GM18909 (cell line): ENCODE results near the gene PHF5A.
"Not testable (repeated sequence)": the region's sequence is repeated elsewhere in the genome, so short reads cannot be mapped to it uniquely, and the experiment has no call there.

Source experiments
- ATAC-seq: cut with Tn5 transposase; IDR thresholded peaks from one replicate; pipeline ENCODE4 v1.9.1; 2021; ENCODE audit warnings: mild to moderate bottlenecking; ENCODE audit not compliant: unreplicated experiment, poor library complexity

The PHF5A gene

DNA sequence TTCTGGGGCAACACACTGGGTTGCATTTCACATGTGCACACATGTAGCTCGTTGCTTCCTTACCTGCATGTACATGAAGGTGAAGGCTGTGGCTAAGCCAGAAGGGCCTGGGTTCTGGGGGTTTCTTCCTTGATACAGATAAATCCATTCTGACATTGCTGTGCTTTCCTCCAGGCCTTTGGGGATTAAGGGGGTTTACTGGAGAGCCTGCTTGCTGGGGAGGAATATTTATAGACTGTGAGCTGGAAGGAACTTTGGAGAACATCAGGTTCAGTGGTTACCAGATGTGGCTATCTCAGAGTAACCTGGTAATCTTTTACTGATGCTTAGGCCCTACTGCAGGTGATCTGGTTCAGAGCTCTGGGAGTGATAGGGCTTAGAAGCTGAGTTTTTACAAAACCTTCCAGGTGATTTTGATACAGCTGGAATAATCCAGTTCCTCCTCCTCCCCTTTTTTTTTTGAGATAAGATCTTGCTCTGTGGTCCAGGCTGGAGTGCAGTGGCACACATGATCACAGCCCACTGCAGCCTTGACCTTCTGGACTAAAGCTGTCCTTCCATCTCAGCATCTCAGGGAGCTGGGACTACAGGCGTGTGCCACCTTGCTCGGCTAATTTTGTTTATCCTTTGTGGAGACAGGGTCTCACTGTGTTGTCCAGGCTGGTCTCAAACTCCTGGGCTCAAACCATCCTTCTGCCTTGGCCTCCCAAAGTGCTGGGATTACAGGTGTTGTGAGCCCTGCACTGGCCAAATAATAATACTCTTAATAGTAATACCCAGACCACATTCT lies 20.3 kb upstream of the PHF5A start:
- ATAC-seq, result no peak

DNA sequence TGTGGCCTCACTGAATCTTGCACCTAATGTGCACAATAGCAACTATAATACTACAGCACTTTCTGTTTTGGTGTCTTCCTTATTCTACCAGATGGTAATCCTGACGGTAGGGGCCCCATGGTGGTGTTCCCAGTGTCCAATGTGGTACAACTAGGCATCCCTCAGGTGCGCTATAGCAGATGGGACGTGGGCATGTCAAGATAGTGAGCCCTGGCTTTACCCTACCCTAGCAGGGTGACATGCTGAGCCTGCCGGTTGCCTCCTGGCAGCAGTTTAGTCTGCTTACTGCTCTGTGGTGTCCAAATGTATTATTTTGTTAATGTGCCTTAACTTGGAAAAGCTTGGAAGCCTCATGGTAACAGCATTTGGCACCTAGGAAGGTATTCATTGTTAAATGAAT lies 19.6 kb upstream of the PHF5A start:
- no peak for ATAC-seq

DNA sequence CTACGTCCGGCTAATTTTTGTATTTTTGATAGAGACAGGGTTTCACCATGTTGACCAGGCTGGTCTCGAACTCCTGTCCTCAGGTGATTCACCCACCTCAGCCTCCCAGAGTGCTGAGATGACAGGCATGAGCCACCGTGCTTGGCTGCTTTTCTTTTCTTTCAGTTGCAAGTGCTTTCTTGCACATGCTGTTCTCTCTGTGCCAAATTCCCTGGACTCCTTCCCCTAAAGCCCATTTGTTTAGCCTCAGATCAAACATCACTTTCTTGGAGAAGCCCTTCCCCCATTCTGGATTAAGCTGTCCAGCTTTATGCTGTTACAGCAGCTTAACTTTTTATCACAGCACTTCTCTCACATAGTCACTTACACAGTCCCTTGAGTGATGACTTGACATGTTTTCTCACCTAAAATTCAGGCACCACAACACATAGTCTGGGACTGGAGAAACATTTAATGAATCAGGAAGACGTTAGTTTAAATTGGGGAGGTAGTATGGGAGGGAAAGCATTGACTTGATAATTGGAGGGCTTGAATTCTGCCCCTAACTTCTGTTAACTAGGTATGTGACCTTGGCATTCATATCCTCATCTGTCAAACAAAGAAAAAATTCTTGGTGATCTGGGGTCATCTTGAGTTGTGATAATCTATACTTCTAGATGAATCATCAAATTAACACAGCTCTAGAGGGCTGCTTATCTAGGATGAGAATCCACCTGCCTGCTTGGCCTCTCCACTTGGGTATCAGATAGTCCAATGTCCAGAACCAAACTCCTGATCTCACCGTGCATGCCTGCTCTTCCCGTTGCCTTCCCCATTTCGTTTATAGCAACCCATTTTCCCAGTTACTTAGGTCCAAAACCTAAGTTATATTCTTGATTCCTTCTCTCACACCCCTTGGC lies 18.8 kb upstream of the PHF5A start:
- ATAC-seq, result no peak

DNA sequence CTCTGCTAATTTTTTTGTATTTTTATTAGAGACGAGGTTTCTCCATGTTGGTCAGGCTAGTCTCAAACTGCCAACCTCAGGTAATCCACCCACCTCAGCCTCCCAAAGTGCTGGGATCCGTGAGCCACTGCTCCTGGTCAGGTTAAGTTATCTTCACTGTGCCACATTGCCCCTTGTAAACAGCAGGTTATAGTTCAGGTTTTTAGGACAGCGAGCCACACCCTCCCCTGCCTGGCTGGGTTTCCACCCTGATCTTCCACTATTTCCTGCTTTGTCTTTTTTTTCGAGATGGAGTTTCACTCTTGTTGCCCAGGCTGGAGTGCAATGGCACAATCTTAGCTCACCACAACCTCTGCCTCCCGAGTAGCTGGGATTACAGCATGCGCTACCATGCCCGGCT lies 16.5 kb upstream of the PHF5A start:
- ATAC-seq, result no peak

DNA sequence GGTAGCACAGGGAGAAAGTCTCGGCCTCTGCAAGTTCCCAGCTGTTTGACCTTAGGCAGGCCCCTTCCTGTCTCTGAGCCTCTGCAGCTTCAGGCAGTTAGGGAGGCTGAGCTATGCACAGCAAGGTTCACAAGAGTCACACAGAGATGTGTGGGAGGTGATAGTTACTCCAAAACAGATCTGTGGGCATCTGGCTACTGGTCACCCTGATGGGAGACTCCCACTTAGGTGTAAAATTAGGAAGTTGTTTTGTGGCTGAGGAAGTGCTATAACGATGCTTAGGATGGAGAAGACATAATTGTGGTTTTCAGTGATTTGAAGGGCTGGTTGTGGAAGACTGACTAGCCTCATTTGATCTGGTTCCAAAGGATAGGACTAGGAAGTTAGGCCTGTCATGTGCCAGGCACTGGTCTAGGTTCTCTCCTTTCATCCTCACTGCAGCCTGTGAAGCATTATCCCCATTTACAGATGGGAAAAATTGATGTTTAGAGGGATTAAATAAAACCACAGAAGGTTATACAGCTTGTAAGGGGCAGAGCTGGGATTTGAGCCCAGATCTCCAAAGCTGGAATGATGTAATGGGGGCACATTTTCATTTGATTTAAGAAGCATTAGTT lies 13.9 kb upstream of the PHF5A start:
- no peak for ATAC-seq

DNA sequence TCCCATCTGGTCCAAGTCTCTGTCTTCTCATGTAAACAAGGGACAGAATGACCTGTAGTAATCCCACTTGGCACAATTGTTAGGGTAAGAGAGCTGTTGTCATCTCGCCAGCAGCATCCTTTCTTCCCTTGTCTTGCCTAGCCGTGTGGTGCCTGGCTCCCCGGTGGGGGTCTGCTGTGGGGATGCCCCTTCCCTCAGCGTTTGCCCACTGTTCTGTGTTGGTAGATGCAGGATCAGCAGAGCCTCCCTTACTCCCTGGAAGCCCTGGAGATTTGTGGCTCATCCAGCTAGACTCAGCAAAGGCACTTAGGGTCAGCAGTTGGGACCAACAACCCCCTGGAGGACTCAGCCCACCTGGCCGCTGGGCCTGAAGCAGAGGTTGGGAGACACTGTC lies 13.4 kb upstream of the PHF5A start:
- ATAC-seq, result no peak

DNA sequence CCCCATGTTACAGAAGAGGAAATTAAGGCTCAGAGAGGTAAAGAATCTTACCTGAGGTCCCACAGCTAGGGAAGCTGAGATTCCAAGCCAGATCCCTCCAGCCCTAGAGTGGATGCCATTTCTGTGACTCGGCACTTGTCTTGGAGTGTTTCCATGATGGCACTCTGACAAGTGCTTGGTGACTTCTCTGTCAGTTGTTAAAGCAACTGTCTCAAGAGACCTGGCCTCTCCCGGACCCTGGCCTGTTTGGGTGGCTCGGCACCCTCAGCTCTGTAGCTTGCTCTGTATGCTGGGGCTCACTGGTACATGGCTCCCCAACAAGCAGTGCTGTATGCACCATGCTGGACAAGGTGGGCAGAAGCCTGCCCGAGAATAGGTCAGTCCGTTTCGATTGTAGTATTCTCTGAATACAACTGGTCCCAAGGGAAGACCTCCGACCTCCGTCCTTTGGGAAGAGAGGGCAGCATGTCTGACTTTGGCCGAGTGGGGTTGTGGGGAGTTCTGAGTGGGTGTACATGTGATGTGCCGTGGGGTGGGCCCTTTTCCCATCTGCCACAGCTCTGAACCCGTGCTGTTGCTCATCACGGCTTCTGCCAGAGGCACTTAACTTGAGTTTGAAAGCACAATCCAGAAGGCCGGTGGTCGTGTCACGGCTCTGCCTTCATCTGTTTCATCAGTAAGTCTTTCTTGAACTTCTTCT lies 12.8 kb upstream of the PHF5A start:
- no peak for ATAC-seq

DNA sequence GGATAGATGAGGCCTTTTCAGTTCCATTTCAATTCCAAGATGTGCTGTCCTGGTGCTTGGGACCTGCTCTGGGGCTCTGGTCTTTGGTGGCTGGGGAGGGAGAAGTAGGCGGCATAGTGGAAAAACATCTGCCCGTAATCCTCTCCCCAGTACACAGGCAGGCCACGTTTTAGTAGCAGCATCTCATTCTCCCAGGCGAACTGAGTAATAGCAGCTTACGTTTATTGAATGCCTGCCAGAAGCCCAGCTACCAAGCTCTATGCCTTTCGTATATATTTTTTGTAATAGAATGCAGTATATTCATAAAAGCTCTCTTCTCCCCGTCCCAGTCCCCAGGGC lies 11.9 kb upstream of the PHF5A start:
- no peak for ATAC-seq

DNA sequence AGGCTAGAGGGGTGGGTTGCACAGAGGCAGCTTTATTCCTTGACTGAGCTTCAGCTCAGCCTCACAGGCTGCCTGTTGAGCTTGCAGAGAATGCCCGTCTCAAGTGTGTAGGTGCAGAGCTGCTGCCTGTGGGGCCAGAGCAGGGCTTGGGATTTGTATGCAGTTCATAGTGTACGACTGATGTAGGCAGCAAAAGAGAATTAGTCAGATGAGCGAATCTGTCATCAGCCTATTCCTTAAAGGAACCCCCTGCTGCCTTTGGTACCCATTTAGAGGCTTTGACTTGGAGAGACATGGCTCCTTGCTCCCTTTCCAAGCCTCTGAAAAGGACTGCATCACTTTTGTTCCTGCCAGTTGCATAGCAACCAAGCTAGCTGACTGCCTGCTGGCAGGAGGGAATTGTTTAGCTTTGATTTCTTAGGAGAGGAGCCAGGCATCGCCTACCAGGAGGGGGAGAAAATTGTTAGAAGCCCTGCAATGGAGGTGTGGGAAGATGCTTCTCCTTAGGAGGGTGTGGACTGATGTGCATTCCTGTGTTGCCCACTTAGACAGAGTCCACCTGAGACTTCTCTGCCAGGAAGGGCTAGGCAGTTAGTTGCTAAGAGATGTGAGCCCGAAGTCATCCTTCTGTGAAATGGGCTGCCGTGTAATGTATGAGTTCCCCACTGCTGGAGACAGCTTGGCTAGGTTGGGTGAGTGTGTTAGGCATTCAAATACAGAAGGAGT lies 11.3 kb upstream of the PHF5A start:
- ATAC-seq, result no peak

DNA sequence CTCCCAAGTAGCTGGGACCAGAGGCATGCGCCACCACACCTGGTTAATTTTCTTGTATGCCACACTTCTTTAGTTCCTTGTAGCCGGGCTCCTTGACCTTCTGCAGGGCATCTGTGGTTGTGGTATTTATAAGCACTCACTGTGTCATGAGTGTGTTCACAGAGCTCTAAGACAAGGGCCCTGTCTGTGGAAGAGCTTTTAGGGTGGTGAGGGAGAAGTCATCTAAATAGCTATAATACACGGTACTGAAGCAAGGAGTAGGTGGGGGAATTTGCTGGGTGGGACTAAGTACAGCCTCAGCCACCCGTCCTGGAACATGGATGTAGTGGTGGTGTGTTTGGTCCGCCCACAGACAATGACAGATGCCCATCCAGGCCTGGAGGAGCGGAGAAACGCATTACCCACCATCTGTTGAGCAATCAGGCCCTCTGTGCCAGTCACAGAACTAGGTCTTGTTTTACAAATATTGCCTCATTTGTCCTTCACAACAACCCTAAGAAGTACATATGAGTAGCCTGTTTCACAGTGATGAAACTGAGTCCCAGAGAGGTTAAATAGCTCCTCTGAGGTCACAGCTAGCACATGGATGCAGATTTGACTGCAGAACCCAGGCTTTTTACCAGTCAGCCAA lies 10.5 kb upstream of the PHF5A start:
- ATAC-seq, result no peak

DNA sequence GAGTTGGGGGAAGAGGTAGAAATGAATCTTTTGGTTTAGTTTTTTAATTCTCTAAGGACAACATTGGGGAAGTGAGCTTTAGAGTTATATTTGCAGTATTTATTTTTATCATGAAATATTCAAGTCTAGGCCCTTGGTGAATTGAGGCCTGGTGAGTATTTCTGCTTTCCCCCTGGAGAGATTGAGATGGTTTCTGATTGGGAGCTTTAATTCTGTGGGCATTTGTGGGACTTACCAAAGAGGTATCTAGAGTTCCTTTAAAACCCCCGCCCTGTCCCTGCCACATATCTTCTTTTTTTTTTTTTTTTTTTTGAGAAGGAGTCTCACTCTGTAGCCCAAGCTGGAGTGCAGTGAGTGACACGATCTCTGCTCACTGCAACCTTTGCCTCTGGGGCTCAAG lies 10.0 kb upstream of the PHF5A start:
- ATAC-seq, result no peak

DNA sequence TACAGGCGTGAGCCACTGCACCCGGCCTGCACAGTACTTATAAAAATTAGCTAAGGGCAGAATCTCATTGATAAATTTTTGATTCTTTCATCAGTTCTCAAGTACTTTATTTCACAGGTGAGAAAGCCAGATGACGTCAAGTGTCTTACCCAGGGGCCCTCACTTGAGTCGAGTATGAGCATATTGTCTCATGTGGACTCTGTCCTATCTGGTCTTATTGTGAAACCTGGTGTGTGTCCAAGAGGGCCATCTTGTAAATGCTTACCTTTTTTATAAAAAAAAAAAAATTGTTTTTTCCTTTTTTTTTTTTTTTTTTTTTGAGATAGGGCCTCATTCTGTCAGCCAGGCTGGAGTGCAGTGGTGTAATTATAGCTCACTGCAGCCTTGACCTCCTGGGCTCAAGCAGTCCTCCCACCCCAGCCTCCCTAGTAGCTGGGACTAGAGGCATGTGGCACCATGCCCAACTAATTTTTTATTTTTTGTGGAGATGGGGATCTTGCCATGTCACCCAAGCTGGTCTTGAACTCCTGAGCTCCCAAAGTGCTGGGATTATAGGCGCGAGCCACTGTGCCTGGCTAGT lies 6.5 kb upstream of the PHF5A start:
- no peak for ATAC-seq

DNA sequence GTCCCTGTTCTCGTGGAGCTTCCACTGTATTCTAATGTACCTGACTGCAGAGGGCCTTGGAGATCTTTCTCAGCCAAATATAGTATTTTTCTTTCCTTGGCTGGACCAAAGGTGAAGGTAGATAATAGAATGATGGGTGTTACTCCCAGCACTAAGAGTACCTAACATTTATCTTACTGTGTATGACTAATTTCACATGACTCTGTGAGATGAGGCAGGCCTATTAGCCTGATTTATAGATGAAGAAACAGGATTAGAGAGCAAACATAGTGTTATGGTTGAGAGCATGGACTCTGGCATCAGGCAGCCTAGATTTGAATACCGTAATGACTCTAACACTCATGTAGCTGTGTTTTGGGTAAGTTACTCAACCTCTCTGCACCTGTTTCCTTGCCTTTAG lies 3.1 kb upstream of the PHF5A start:
- no peak for ATAC-seq

DNA sequence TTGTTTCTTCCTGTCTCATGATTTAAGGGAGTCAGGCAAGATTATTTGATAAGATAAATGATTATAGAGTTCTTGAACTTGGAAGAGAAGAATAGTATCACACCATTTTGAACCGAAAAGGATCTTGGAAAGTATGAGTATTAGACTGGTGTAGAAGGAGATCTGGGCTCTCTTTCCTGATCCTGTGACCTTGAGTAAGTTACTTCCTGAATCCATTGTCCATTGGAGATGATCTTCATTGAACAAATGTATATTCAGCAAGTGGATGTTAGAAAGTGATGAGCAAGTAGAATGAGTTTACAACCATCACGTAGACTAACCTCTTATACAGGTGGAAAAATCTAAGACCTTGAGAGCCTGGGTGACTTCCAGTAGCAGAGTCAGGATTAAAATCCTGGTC lies 2.4 kb upstream of the PHF5A start:
- ATAC-seq, result no peak

DNA sequence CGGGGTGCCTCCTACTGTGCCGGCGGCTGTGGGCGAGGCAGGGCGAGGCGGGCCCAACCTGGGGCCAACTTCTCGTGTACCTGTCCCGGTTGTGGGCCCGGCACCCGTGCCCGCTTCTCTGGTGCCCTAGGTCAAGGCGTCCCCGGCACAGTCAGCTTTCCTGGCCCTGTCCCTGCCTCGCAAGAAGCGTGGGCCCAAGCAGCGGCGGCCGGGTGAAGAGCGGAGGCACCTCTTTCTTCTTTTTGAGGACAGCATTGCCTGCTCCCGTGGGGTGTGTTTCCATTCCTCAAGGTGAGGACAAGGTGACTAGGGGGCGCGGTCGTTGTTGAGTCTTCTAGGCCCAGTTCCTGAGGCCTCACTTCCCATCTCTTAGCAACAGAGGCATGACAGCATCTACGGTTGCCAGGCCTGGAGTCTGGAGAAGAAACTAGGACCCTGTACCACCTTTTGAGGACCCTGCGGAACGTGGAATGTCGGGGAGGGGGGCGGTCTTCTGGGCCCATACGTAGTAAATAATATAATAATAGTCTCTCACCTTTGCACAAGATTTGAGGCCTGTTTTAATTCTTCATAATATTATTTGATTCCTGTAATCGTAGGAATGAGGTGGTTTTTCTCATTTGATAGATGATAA lies 843 bp upstream of the PHF5A start:
- ATAC-seq, result peak; percentile 6

DNA sequence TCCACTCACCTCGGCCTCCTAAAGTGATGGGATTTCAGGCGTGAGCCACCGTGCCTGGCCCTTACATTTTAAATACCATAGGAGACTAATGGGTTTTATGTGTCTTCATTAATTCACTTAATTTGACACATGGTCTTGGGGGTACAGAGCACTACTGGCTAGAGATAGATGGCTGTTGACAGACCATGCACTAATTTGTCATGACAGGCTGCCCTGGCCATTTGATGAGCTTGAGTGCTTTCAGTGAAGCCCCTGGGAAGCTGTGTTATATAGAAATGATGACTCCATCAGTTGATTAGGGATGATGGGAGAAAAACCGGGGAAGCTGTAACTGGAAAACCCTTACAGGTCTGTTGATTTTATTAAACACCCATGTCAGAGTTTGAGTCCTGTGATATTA lies 6.6 kb downstream of the PHF5A start:
- no peak for ATAC-seq

DNA sequence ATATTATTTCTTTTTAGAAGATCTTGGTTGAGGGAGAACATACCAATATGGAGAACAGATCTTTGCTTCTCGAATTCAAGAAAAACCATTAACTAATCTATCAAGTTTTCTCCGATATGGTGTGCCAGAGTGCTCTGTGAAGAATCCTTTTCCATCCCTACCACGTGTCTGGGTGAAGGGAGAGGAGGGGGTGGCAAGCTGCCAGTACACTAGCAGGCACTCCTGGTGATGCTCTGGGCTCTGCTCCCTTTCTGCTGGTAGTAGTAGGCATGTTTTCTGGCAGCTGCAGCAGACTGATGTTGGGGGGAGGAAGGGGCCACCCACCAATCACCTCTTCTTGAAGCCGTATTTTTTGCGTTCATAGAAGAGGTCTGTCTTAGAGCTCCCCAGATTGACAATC lies 8.4 kb downstream of the PHF5A start:
- ATAC-seq, result not testable (repeated sequence)

DNA sequence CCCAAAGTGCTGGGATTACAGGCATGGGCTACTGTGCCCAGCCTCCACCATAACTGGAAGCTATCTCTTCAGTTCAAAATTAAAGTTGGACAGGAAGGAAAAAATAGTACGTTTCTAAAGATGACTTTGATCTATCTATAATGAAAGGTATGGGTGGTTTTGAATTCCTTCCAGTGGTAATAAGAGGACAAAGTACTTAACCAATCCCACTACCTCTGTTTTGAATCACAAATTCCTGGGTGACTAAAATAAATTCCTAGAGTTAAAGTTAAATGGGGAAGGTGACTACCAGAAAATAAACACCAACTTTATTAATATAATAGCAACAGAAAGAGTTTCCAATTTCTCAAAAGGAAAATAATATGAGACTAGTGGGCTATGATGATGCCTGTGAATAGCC lies 9.1 kb downstream of the PHF5A start:
- ATAC-seq, result no peak

DNA sequence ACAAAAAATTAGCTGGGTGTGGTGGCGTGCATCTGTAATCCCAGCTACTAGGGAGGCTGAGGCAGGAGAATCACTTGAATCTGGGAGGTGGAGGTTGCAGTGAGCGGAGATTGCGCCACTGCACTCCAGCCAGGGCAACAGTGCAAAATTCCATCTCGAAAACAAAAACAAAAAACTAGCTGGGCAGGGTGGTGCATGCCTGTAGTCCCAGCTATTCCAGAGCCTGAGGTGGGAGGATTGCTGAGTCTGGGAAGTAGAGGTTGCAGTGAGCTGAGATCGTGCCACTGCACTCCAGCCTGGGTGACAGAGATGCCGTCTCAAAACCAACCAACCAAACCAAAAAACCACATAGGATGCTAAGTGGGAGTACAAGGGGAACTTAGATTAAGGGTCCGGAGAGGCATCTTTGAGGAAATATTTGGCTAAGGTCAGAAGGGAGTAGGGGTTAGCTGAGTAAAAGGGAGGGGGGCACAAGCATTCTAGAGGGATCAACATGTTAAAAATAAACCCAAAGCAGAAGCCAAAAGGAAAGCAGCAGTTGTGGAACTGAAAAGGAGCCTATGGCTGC lies 10.2 kb downstream of the PHF5A start:
- no peak for ATAC-seq
